NCI-H2029 treated with DMSO at 0.1 percent for 48 hours (cell line): Measurements from ENCODE around the gene GPR161.

Source experiments
- DNase-seq: peaks from one replicate; lab custom pipeline; 2025; lab: John Stamatoyannopoulos, UW

Gene GPR161

DNA sequence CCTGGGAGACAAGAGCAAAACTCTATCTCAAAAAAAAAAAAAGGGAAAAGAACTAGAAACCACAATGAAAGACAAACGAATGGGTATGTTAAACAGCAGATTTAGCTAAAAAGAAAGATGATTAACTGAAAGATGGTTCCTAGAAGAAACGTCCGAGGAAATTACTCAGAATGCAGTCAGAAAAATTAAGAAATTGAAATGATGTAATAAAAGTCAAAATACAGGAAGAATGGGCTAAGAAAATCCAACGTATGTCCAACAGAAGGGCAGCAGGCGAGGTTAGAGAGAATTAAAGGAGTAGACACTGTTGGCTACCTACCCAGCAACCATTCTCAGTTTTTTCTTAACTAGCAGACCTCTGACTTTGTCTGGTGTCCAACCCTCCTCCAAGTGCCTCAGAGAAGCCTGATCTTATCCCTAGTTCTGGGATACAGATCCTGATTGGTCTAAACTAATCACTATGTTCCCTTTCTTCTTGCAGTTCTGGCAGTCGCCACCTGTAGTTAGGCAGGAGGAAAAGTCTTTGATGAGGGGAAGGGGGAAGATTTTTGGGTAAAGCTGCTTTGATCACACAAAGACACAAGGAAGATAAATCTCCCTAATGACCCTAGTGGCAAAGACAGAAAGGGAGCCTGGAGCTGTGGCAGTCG is 25.7 kb downstream of the GPR161 start:
- DNase-seq: no peak

DNA sequence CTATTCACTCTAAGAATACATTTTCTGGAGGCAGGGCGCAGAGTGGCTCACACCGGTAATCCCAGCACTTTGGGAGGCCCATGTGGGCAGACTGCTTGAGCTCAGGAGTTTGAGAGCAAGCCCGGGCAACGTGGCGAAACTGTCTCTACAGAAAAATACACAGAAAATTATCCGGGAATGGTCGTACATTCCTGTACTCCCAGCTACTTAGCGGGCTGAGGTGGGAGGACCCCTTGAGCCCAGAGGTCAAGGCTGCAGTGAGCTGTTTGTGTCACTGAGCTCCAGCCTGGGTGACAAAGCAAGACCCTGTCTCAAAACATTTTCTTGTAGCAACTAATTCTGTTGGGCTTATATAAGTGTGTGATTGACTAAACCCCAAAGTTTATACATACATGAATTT is 30.5 kb downstream of the GPR161 start:
- no peak for DNase-seq

- no peak for DNase-seq
These were observed 30.9 kb downstream of the GPR161 start for GRCh38 chr1:168105846-168106245.

DNA sequence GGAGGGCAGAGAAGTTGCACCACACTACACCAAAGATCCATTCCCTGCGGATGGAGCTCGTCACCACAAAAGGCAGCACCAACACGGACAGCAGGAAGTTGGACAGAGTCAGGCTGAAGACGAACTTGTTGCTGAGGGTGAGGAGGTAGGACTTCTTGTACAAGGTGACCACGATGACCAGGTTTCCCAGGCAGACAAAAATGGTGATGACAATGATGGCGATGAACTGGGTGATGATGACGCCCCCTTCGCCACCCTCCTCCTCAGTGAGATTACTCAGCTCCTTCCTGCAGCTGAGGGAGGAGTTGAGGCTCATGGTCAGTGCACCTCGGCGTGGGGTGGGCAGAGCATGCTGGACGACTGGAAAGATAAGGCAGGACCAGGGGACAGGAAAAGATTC is 32.2 kb downstream of the GPR161 start:
- no peak for DNase-seq

DNA sequence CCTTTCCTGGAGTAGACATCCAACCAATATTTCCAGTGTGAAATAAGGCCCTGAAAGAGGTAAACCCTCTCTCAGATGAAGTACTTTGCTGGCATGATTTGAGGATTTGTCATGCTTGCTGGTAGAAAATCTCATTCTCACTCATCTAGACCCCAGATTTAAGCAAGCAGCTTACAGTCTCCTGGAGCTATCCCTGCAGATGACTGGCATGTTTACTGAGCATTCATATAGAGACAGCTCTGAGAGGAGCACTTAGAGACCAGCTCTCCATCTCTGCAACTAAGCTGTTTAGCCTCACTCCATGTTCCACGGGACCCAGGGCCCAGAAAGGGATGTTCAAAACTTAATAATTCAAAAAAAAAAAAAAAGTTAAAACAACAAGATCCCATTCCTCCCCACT is 34.2 kb downstream of the GPR161 start:
- DNase-seq: no peak

- no peak for DNase-seq
These were observed 35.4 kb downstream of the GPR161 start for GRCh38 chr1:168101336-168101735.

DNA sequence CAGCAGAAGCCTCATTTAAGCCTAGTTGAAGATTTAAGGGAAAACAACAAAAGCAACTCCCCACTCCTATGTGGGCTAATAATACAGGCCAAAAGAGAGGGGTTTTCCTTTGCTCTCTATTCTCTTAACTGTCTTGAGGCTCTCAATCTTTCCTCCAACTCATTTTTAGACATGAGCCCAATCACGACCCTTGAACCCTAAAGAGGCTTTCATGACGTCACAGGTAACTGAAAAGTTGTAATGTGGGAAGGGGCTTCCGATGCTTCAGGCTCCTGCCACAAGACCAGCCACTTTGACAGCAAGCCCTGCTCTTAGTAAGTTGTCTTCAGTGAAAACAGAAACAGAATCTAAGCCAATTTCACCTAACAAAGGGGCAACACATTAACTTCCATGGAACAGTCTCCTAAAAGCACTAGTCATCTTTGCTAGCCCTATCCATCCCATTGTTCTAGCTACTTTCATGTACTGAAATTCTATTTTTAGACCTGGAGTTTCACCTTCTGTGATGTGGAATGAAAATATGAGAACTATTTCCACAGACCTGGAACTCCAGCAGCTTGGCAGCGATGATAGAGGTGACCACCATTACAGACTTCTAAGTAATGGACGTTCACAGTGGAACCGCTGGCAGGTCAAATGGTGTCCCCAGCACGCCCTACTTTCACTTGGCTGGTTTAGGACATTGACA is 36.3 kb downstream of the GPR161 start:
- no peak for DNase-seq

- DNase-seq: no peak
These were observed 37.4 kb downstream of the GPR161 start for GRCh38 chr1:168099337-168099801.

- DNase-seq: no peak
These were observed 38.0 kb downstream of the GPR161 start for GRCh38 chr1:168098534-168099320.

GRCh38 chr1:168097921-168098528 is 38.7 kb downstream of the GPR161 start:
- DNase-seq: no peak

DNA sequence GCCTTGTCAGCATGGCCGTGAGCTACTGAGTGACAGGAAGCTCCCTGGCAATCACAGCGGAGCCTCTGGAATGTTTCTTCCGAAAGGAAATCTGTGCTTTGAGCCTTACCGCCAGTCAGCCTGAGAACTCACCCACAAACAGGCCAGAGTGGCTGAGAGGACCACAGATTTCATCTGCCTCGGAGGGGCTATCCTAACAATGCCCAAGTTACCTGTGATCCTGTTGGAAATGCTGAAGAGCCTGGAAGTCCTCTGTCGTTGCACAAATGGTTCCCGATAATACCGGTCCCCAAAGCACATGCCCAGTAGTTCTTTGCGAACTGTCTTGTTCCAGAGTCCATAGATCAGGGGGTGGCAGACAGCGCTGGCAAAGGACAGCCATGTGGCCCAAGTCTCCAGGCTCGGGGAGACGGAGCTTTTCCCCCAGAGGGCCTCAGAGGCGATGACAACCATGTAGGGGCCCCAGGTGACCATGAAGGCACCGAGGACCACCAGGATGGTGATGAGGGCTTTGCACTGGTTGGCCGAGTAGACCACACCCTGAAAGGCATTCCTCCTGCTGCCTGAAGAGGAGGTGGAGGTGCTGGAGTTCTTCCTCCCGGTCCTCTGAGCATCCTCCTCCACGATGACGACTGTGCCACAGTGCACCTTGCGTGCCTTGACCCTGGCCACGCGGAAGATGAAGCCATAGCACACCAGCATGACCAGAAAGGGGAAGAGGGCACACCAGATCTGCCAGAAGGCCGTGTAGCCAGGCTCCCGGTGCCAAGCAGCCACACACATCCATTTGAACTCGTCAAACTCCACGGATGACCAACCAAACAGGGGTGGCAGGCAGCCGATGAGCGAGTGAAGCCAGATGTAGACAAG is 40.2 kb downstream of the GPR161 start:
- DNase-seq: no peak

DNA sequence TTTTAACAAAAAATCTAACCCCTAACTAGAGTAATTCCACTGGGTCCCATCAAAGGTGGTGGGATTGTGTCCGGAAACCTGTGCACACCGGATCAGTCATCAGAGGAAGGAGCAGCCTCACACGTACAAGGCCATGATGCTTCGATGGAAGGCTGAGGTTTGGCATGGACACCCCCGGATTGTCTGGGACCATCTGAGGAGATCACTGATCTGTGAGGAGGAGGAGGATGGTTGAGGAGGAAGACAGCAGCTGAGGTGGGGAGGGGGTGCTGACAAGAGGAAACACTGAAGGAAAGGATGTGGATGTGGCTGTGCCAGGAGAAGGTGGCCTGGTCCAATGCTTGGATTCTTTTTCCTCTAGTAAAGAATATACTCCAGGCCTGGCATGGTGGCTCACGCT is 41.3 kb downstream of the GPR161 start:
- no peak for DNase-seq

DNA sequence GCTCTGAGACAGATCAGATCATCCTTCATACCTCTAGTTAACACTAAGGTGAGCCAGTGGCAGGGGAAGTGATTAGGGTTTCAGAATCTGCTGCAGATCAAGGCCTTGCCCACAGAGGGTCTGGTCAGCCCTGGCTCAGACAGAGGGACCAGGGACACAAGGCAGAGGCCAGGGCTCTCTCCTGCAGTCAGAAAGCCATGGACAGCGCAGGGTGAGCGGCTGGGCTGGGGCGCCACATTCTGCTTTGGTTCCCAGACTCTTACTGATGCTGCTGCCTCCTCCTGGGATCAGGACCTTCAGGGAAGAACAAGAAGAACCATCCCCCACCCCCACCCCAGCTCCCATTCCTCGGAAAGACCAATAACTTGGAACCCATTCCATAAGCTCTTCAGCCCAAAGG is 43.1 kb downstream of the GPR161 start:
- no peak for DNase-seq

GRCh38 chr1:168092566-168093355 is 44.0 kb downstream of the GPR161 start:
- DNase-seq: no peak

GRCh38 chr1:168091720-168092550 is 44.8 kb downstream of the GPR161 start:
- DNase-seq: no peak

GRCh38 chr1:168091063-168091462 is 45.7 kb downstream of the GPR161 start:
- DNase-seq: no peak

DNA sequence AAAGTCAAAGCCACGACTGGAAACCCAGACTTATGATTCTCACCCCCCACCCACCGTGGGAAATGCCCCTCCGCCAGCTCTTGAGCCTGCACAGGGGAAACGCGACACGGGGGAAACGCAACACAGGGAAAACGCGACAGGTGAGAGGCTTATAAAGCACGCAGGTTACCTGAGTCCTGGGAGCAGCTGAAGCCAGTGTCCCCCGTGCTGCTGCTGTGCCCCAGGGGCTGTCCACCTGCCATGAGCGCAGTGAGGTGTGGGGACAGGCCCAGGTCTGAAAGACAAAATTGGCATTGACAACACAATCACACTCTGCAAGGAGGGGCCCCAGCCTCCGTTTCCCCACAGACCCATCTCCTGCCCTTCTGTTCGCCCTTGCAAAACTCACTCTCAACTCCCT is 46.3 kb downstream of the GPR161 start:
- no peak for DNase-seq

DNA sequence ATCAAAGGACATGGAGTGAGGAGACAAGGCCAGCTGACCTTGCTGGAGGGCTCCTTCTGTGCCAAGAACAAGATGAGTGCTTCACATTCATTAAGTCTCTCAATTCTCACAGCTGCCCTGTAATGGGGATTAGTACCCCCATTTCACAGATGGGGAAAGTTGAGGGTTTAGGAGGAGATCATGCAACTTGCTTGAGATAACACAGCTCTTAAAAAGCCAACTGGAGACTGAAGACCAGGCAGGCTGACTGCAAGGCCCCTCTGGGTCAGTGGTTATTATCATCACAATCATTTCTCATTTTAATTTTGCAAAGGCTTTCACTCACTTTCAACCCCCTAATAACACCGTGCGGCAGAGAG is 46.8 kb downstream of the GPR161 start:
- no peak for DNase-seq

DNA sequence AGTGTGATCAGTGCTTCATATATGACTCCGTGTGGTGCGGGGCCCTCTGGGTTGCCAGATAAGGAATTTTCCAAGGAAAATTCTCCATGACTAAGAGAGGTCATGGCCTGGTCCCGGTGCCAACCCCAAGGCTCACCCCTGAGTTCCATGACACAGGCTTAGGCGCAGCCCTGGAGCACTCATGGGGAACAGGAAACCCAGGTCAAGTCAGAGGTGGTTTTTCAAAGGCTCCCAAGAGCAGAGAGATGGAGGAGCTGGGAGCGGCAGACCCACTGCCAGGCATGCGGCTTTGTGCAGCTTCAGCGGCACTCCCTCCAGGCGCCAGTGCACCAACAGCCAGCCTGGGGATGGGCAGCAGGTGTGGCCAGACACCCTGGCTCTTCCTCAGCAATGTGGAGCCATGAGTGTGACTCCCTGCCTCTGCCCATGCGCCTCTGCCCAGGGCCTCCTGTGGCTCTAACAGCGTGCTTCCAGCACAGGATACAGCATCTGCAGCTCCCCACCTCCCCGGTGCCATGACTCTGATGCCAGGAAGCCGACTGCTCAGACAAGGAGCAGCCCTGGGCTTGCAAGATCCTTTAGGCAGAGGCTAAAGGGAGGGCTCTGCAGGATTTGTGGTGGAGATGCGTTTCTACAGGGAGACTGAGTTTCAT is 47.3 kb downstream of the GPR161 start:
- no peak for DNase-seq
